NCI-H2107 treated with DMSO at 0.1 percent for 48 hours (cell line): Measurements from ENCODE around the gene KRT28.
"Not testable (repeated sequence)": the region's sequence is repeated elsewhere in the genome, so short reads cannot be mapped to it uniquely, and the experiment has no call there.

Source experiments
- DNase-seq: peaks from one replicate; lab custom pipeline; 2025; ENCODE audit not compliant: unreplicated experiment; lab: John Stamatoyannopoulos, UW

The KRT28 gene

DNA sequence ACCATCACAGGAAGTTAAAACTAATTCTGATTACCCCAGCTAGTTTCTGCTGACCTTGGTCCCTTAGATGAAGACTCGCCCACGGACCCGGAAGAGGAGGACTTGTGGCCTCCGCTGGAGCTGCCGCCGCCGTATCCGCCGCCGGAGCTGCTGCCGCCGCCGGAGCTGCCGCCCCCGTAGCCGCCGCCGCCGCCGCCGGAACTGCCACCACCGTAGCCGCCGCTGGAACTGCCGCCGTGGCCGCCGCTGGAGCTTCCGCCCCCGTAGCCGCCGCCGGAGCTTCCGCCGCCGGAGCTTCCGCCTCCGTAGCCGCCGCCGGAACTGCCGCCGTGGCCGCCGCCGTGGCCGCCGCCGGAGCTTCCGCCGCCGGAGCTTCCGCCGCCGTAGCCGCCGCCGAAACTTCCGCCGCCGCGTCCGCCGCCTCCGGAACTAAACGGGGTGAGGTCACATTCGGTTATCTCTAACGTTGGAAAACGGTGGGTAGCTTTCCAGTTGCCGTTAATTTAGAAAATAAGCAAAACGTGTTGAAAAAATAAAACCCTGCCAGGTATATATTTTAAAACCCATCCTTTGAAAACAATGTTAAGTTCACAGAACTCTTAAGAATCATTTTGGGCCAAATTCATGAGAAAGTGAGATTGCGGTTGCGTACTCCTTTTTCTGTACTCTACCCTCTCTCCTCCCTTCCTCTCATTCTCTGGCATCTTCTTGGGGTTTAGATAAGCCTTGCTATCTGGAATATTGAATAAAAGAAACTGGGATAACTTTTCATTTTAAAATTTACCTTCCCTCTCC lies 19.2 kb upstream of the KRT28 start:
- peak; percentile 48 for DNase-seq

GRCh38 chr17:40818343-40818732 lies 18.6 kb upstream of the KRT28 start:
- no peak for DNase-seq

DNA sequence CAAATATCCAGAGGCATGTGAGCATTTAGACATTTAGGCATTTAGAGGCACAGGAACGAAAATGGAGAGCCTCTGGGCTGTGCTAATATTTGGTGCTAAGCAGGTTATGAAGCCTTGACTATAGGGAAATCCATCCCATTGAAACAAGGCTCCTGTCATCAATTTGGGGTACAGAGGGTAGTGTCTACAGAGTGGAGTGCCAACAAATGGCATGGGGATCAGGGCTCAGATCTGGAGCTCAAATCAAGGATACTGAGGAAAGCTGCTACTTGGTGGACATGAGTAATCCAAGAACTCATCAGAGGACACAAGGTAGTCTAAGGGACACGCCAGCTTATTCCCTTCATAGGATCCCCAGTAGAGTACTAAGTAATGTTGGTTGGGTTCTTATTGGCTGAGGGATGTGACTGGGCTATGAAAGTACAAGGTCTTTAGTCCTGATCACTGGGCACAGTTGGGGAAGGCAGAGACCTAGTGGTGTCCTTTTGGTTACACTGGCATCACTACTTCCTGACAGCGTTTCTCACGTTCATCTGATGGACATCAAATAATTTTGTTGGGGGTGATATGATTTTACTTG lies 17.4 kb upstream of the KRT28 start:
- no peak for DNase-seq

DNA sequence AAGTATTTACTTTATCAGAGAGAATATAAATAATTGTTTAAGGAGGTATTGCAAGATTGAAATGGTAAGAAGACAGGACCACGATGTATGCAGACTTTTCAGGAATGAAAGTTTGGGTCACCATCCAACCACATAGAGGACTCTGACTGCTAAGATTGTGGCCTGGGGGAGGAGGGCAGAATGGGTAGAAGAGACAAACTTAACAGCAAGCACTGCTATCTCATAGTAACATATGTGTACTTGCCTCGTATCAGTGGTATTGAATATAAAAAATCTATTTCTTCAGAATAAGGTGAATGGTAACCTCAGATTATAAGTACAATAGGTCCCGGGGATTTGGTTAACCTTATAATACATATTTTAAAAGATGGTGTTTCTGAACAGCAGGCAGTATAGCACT lies 16.8 kb upstream of the KRT28 start:
- DNase-seq: no peak

DNA sequence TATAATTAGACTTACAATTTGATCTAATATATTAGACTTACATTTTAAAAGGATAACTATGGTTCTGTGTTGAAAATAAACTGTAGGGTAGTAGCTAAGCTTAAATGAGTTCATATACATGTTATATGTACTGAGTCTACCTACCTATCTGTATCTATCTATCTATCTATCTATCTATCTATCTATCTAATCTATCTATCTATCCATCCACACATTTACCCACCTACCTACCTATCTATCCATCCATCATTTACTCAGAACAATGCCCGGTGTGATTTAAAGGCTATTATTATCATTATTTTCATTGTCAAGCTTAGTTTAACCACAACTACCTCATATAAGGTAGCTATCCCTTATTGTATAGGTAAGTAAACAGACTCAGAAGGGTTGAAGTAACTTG lies 15.6 kb upstream of the KRT28 start:
- no peak for DNase-seq

- not testable (repeated sequence) for DNase-seq
These were observed 14.9 kb upstream of the KRT28 start for GRCh38 chr17:40814657-40815056.

- DNase-seq: no peak
These were observed 14.0 kb upstream of the KRT28 start for GRCh38 chr17:40813804-40814203.

DNA sequence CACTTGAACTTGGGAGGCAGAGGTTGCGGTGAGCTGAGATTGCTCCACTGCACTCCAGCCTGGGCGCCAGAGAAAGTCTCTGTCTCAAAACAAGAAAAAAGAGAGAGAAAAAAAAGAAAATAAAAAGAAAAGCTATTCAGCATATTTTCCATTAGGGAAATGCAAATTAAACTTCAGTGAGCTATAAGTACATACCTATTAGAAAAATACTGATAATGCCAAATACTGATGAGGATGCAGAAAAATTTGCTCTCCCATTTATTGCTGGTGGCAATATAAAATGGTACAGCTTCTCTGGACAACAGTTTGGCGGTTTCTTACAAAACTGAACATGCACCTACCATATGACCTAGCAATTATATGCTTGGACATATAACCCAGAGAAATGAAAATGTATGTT lies 12.9 kb upstream of the KRT28 start:
- DNase-seq: no peak

DNA sequence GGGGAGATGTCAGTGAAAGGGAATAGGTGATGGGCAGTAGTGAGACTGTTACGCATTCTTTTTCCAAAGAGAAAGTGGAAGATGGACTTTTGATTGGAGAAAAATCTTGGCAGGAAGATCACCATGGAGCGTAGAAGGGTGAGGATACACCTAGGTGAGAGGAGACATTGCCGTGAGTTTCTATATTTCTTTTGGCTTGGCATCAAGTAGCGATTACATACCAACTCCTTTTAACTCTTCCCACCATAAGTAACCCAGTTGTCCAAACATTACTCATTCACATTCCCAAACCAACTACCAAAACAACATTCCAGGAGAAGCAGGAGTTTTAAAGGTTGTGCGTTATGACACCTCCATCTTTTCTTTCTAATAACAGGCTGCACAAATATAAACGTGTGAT lies 10.7 kb upstream of the KRT28 start:
- peak; percentile 2 for DNase-seq

DNA sequence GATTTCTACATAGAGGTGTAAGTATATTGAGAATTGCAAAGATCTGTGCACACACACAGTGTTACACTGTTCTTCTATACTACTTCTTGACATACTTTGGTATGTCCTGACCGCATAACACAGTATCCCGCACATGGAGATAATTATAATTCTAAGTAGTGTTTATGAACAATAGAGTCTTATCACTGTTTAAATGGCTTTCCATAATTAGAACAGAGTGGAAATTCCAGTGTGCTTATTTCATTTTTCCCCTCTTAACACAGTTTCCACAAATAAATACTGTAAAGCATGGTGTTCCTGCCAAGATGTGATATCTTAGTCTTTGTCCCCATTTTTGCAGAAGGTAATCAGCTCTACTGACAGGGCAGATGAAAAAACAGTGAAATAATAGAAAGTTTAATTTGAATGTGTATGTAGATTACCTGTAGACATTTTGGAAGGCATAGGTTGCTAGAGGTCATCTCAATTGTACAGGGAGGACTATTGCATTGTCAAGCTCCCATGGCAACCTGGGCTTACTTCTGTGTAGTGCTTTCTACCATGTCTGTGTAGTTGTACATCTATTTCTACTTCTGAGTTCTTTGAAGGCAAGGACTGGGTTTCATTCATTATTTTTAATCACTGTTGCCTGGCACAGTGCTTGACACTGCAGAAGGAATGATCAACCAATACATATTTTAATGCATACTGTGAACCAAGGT lies 10.1 kb upstream of the KRT28 start:
- no peak for DNase-seq

DNA sequence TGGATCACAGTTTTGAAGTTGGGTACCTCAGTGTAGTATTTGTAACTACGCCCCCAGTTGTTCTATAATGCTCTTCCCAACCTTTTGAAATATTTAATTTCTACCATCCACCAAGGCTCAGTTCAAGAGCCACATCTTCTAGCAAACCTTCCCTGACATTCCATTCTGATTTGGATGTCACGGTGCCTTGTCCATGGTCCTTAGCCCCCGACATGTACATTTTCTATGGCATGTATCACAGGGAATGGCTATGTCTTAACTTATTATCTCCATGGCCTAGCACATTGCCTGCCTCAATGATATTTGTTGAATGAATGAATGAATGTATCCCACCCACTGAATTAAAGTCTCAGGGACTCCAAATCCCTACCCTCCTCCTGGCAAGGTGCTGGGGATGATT lies 6.4 kb upstream of the KRT28 start:
- no peak for DNase-seq

GRCh38 chr17:40803617-40804082 lies 3.9 kb upstream of the KRT28 start:
- peak; percentile 82 for DNase-seq

DNA sequence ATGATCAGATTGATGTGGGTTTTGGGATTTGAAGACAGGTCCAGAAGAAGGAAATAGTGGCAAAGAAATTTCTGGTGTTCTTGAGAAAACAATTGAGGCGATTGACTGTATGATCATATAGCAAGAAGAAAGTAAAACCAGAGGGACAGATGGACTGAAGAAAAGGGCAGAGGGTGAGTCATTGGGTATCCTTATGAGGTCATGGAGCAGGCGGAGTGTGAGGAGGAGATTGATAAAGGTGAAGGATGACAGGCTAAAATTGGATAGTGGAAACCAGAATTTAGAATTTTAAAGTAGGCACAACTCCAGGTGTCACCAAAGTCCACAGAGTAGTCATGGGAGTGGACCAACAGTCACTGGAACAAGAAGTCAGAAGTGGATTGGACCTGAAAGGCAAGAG lies 1.4 kb upstream of the KRT28 start:
- DNase-seq: no peak

DNA sequence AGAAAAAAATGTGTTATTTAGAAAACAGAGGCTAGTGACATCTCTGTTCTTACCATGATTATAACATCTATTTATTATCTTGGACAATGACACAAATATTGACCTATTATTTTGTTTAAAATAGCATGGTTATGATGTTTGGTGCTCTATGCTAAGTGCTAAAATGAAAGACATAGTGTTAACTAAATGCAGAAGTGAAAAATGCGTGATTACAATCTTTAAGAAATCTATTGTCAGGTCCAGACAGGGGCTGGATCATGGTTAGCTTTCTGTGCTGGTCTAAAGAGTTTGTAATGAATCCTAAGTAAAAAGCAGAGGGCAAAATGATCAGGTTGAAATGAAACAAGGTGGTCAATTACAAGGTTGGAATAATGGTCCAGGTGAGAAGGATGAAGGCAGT lies 622 bp upstream of the KRT28 start:
- DNase-seq: no peak

- no peak for DNase-seq
These were observed 2.9 kb downstream of the KRT28 start for GRCh38 chr17:40796846-40797245.

DNA sequence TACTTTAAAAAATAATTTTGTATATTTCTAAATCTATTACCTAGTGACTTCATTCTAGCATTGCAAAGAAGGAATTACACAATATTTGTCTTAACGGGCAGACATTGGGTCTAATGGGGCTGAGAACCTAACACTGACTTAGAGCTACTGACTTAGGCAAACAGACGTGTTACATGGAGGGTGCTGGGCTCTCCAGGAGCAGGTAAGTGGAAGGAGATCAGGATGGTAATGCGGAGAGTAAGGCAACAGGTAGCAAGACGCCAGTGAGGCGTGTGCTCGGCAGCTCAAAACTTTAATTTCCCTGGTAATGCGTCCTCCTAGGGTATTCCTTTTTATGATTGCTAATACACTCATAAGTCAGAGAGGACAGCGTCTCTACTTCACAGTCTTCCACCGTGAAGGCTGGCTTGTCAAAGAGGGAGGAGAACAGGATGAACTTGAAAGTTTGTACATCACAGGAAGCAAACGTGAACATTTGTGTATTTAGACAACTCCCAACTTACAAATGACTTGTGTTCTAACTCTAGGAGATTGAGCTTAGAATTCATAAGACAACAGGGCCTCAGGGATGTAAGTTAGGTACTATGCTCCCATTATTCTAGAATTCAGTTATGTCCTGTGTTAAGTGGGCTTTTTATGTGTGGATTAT lies 4.6 kb downstream of the KRT28 start:
- DNase-seq: no peak

- DNase-seq: no peak
These were observed 5.3 kb downstream of the KRT28 start for GRCh38 chr17:40794466-40794865.

DNA sequence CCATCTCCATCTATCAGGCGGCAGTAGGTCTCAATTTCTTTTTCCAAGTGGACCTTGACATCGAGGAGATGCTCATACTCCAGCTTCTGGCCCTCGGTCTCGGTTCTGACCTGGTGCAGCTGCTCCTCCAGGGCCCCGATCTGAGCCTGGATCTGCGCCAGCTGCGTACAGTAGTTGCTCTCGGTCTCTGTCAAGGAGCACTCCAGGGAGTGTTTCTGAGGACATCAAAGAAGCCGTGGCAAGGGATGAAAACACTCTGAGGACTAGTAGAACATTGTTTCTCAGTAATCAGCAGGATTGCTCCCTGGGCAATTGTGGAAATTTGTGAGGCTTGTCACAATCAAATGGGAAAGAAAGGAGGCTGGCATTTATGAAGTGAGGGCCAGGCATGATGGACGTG lies 5.9 kb downstream of the KRT28 start:
- DNase-seq: peak; percentile 18

- DNase-seq: peak; percentile 11
These were observed 7.8 kb downstream of the KRT28 start for GRCh38 chr17:40791787-40792436.

DNA sequence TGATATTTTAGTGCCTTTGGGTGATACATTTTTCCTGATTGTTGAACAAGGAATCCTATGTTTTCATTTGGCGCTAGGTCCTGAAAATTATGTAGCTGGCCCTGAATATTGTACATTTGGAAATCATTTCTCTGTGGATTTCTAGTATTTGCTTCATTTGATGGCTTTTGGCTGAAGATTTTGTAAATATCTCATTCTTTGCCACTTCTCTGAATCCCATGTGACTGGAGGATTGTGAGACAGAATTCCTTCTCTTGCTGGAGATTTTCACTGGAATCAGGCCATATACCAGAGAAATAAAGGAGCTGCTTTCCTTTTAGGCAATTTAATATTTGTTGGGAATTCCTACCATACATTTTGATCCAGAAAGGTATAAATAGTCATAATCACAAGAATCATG lies 8.6 kb downstream of the KRT28 start:
- DNase-seq: no peak

- no peak for DNase-seq
These were observed 17.3 kb downstream of the KRT28 start, which contains the start of gene KRT27 for GRCh38 chr17:40782450-40782849. TSS of gene KRT27 (minus strand) at chr17:40782550. CDS start at chr17:40782493, 57 bp downstream.
